ENCODE measurements around the gene LMNB1. TPM values are rescaled to one million over a fixed set of nuclear protein-coding genes. Genes with fewer than 3 reads are reported as not detected.
"Not testable (repeated sequence)": the region's sequence is repeated elsewhere in the genome, so short reads cannot be mapped to it uniquely, and the experiment has no call there.

The LMNB1 gene
- total RNA-seq, 1 experiment from 2014 or later, result 220 TPM

DNA sequence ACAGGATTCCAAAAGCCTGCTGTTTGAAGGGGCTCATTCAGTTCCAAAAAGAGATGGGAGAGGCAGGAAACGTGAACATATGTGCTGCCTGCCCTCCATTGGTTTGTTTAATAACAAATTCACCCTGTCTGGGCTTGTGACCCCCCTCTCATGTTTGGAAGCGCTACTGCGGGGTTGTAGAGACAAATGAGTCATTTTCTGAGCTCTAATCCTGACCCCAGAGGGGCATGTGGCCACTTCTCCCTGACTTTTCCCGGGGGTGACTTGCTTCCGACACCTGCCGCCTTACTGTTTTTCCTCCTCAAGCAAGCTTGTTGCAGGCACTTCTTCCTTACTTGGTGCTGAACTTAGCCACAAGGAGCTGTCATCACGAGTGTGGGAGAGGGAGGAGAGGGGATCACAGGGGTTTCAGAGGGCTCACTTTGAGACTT lies 75.9 kb downstream of the LMNB1 start (continued):
- TF ChIP-seq JUN (CRISPR knock-in tag; IDR thresholded peaks at IDR 0.05), result no peak
- TF ChIP-seq, protein P1, sequence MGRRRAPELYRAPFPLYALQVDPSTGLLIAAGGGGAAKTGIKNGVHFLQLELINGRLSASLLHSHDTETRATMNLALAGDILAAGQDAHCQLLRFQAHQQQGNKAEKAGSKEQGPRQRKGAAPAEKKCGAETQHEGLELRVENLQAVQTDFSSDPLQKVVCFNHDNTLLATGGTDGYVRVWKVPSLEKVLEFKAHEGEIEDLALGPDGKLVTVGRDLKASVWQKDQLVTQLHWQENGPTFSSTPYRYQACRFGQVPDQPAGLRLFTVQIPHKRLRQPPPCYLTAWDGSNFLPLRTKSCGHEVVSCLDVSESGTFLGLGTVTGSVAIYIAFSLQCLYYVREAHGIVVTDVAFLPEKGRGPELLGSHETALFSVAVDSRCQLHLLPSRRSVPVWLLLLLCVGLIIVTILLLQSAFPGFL (CRISPR knock-in tag; IDR thresholded peaks at IDR 0.05; ENCODE audit: borderline replicate concordance), result no peak
- no peak for TF ChIP-seq TP53 (CRISPR knock-in tag; IDR thresholded peaks at IDR 0.05)
- no peak for TF ChIP-seq FOXK1 (CRISPR knock-in tag; IDR thresholded peaks at IDR 0.05)

DNA sequence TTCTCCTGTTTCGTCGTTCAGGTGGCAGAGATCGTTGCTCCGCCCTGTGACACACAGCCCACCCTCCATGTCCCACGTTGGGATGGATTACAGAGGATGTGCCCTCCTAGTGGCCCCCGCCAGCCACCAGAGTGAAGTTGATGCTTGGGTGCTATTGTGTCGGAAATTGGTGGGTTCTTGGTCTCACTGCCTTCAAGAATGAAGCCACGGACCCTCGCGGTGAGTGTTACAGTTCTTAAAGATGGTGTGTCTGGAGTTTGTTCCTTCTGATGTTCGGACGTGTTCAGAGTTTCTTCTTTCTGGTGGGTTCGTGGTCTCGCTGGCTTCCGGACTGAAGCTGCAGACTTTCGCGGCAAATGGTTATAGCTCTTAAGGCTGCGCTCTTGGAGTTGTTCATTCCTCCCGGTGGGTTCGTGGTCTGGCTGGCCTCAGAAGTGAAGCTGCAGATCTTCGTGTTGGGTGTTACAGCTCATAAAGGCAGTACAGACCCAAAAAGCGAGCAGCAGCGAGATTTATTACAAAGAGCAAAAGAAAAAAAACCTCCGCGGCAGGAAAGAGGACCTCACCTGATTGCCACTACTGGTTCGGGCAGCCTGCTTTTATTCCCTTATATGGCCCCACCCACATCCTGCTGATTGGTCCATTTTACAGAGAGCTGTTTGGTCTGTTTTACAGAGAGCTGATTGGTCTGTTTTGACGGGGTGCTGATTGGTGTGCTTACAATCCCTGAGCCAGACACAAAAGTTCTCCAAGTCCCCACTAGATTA lies 76.8 kb downstream of the LMNB1 start:
- POLR2A ChIA-PET, result interaction anchor here (0.6 kb wide), 1 partner anchor 113 kb away, joined by 8 read pairs; no protein-coding TSS in a partner anchor
- H3K9me3 Mint-ChIP-seq, result peaks cover 15% of the 10 kb centered on the region

DNA sequence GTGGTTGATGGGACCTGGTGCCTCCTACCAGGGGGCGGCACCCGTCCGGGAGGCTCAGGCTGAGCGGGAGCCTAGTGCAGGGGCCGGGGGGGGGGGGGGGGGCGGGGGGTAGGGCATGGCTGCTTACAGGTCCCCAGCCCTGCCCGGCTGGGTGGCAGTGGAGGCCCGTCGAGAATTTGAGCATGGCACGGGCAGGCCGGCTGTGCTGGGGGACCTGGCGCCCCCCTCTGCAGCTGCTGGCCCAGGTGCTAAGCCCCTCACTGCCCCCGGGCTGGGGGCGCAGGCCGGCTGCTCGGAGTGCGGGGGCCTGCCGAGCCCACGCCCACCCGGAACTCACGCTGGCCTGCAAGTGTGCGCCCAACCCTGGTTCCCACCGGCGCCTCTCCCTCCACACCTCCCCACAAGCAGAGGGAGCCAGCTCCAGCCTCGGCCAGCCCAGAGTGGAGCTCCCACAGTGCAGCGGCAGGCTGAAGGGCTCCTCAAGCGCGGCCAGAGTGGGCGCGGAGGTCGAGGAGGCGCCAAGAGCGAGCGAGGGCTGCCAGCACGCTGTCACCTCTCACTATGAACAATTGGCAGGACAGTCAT lies 77.7 kb downstream of the LMNB1 start:
- Mint-ChIP-seq H3K36me3 (peaks cover 32% of the 10 kb centered on the region), H3K27ac (no peak overlapping the region), H3K4me1 (peaks cover 49% of the 10 kb centered on the region), H3K27me3 (ENCODE audit: low read depth) (no peaks in the 10 kb centered on the region), H3K9me3 (peaks cover 15% of the 10 kb centered on the region), H3K4me3 (no peak overlapping the region)
- ATAC-seq (no peak), DNase-seq (ENCODE audit: low spot score) (no peak)
- CTCF ChIA-PET, result no interaction called here
- POLR2A ChIA-PET, result no interaction called here
- TF ChIP-seq, protein P2, sequence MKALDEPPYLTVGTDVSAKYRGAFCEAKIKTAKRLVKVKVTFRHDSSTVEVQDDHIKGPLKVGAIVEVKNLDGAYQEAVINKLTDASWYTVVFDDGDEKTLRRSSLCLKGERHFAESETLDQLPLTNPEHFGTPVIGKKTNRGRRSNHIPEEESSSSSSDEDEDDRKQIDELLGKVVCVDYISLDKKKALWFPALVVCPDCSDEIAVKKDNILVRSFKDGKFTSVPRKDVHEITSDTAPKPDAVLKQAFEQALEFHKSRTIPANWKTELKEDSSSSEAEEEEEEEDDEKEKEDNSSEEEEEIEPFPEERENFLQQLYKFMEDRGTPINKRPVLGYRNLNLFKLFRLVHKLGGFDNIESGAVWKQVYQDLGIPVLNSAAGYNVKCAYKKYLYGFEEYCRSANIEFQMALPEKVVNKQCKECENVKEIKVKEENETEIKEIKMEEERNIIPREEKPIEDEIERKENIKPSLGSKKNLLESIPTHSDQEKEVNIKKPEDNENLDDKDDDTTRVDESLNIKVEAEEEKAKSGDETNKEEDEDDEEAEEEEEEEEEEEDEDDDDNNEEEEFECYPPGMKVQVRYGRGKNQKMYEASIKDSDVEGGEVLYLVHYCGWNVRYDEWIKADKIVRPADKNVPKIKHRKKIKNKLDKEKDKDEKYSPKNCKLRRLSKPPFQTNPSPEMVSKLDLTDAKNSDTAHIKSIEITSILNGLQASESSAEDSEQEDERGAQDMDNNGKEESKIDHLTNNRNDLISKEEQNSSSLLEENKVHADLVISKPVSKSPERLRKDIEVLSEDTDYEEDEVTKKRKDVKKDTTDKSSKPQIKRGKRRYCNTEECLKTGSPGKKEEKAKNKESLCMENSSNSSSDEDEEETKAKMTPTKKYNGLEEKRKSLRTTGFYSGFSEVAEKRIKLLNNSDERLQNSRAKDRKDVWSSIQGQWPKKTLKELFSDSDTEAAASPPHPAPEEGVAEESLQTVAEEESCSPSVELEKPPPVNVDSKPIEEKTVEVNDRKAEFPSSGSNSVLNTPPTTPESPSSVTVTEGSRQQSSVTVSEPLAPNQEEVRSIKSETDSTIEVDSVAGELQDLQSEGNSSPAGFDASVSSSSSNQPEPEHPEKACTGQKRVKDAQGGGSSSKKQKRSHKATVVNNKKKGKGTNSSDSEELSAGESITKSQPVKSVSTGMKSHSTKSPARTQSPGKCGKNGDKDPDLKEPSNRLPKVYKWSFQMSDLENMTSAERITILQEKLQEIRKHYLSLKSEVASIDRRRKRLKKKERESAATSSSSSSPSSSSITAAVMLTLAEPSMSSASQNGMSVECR (CRISPR knock-in tag; IDR thresholded peaks at IDR 0.05; ENCODE audit: borderline replicate concordance), result no peak
- no peak for TF ChIP-seq ZNF671 (CRISPR knock-in tag; IDR thresholded peaks at IDR 0.05)
- no peak for TF ChIP-seq CBFB (CRISPR knock-in tag; IDR thresholded peaks at IDR 0.05; ENCODE audit: low read depth)
- TF ChIP-seq ZBTB21 (CRISPR knock-in tag; IDR thresholded peaks at IDR 0.05; ENCODE audit: borderline replicate concordance), result no peak
- TF ChIP-seq, protein P3, sequence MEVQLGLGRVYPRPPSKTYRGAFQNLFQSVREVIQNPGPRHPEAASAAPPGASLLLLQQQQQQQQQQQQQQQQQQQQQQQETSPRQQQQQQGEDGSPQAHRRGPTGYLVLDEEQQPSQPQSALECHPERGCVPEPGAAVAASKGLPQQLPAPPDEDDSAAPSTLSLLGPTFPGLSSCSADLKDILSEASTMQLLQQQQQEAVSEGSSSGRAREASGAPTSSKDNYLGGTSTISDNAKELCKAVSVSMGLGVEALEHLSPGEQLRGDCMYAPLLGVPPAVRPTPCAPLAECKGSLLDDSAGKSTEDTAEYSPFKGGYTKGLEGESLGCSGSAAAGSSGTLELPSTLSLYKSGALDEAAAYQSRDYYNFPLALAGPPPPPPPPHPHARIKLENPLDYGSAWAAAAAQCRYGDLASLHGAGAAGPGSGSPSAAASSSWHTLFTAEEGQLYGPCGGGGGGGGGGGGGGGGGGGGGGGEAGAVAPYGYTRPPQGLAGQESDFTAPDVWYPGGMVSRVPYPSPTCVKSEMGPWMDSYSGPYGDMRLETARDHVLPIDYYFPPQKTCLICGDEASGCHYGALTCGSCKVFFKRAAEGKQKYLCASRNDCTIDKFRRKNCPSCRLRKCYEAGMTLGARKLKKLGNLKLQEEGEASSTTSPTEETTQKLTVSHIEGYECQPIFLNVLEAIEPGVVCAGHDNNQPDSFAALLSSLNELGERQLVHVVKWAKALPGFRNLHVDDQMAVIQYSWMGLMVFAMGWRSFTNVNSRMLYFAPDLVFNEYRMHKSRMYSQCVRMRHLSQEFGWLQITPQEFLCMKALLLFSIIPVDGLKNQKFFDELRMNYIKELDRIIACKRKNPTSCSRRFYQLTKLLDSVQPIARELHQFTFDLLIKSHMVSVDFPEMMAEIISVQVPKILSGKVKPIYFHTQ (CRISPR knock-in tag; IDR thresholded peaks at IDR 0.05), result no peak
- TF ChIP-seq, protein P4, sequence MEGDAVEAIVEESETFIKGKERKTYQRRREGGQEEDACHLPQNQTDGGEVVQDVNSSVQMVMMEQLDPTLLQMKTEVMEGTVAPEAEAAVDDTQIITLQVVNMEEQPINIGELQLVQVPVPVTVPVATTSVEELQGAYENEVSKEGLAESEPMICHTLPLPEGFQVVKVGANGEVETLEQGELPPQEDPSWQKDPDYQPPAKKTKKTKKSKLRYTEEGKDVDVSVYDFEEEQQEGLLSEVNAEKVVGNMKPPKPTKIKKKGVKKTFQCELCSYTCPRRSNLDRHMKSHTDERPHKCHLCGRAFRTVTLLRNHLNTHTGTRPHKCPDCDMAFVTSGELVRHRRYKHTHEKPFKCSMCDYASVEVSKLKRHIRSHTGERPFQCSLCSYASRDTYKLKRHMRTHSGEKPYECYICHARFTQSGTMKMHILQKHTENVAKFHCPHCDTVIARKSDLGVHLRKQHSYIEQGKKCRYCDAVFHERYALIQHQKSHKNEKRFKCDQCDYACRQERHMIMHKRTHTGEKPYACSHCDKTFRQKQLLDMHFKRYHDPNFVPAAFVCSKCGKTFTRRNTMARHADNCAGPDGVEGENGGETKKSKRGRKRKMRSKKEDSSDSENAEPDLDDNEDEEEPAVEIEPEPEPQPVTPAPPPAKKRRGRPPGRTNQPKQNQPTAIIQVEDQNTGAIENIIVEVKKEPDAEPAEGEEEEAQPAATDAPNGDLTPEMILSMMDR (IDR thresholded peaks at IDR 0.05), result no peak
- TF ChIP-seq ZNF121 (CRISPR knock-in tag; IDR thresholded peaks at IDR 0.05), result no peak
- TF ChIP-seq, protein P5, sequence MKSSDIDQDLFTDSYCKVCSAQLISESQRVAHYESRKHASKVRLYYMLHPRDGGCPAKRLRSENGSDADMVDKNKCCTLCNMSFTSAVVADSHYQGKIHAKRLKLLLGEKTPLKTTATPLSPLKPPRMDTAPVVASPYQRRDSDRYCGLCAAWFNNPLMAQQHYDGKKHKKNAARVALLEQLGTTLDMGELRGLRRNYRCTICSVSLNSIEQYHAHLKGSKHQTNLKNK (CRISPR knock-in tag; IDR thresholded peaks at IDR 0.05), result no peak
- TF ChIP-seq, protein P6, sequence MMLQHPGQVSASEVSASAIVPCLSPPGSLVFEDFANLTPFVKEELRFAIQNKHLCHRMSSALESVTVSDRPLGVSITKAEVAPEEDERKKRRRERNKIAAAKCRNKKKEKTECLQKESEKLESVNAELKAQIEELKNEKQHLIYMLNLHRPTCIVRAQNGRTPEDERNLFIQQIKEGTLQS (CRISPR knock-in tag; conservative IDR thresholded peaks at IDR 0.05), result no peak
- TF ChIP-seq, protein P7, sequence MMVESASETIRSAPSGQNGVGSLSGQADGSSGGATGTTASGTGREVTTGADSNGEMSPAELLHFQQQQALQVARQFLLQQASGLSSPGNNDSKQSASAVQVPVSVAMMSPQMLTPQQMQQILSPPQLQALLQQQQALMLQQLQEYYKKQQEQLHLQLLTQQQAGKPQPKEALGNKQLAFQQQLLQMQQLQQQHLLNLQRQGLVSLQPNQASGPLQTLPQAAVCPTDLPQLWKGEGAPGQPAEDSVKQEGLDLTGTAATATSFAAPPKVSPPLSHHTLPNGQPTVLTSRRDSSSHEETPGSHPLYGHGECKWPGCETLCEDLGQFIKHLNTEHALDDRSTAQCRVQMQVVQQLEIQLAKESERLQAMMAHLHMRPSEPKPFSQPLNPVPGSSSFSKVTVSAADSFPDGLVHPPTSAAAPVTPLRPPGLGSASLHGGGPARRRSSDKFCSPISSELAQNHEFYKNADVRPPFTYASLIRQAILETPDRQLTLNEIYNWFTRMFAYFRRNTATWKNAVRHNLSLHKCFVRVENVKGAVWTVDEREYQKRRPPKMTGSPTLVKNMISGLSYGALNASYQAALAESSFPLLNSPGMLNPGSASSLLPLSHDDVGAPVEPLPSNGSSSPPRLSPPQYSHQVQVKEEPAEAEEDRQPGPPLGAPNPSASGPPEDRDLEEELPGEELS (CRISPR knock-in tag; IDR thresholded peaks at IDR 0.05), result no peak

More for the DNA sequence above, 76.8 kb downstream of the LMNB1 start:
- H3K27me3 Mint-ChIP-seq (ENCODE audit: low read depth); ATAC-seq; DNase-seq (ENCODE audit: low spot score); H3K4me3 Mint-ChIP-seq; CTCF ChIA-PET: not testable (repeated sequence)
- Mint-ChIP-seq H3K27ac (0 out of 2 replicates have a peak overlapping the region, but pooled peaks have one; percentile 42), H3K4me1 (peaks cover 56% of the 10 kb centered on the region), H3K36me3 (peaks cover 29% of the 10 kb centered on the region)
- peak; percentile 44; the same call in 1 of the 2 replicates for TF ChIP-seq NFYB (CRISPR knock-in tag; conservative IDR thresholded peaks at IDR 0.05; ENCODE audit: low read depth)

All from WTC11 (cell line).